HG03175 (cell line): ENCODE results near the gene ZNF277.
A peak's percentile ranks its signal among the peaks of the same experiment; 100 is the strongest.

Experiments used
- ATAC-seq: cut with Tn5 transposase; IDR thresholded peaks from one replicate; pipeline ENCODE4 v1.9.1; 2021; ENCODE audit warnings: mild to moderate bottlenecking, moderate library complexity; ENCODE audit not compliant: unreplicated experiment

Gene ZNF277

DNA sequence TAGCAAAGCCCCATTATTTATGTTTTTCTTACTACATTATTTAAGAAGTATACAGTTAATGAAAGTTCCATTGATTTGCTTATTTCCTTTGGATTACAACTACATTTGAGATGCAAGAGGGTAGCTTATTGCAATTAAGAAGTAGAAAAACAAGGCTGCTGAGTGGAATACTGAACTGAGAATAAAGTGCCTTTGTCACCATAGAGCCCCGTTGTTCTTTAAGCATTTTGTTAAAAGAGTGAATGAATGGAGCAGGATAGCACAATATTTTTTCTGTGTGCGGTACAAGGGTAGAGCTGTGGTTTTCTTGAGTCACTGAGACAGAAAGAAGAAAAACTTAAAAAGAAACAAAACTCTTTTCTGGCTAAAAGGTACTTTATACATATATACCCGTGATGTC is 45.6 kb downstream of the ZNF277 start:
- ATAC-seq: no peak

DNA sequence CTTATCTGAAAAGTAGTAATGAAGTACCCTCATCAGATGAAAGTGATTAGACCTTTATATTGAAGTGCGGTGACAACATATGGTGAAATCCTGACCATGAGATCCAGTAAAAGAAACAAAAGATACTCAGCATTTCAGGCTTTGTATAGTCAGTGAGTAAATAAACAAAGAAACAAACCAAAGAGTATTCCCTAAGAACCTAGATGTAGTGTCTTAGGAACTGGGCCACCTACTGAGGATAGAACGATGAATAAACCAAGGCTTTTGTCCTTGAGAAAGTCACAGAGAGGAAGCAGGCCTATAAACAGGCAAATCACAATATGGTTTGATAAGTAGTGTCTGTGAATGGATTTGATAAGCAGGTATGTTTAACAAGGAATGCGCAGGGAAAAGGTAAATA is 46.2 kb downstream of the ZNF277 start:
- ATAC-seq: no peak

DNA sequence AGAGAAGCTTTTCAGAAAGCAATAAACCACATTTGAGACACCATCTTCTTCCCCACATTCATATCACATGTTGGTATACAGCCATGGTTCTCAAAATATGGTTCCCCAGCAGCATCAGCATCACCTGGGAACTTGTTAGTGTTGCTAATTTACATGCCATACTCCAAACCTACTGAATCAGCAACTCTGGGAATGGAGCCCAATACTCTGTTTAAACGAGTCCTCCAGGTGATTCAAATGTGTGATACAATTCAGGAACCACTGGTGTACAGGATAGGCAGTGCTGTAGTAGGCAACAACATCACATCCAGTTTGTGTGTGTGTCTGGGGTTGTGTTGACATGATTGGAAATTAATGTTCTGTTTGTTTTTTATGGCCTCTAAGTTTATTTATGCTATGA is 47.7 kb downstream of the ZNF277 start:
- ATAC-seq: no peak

DNA sequence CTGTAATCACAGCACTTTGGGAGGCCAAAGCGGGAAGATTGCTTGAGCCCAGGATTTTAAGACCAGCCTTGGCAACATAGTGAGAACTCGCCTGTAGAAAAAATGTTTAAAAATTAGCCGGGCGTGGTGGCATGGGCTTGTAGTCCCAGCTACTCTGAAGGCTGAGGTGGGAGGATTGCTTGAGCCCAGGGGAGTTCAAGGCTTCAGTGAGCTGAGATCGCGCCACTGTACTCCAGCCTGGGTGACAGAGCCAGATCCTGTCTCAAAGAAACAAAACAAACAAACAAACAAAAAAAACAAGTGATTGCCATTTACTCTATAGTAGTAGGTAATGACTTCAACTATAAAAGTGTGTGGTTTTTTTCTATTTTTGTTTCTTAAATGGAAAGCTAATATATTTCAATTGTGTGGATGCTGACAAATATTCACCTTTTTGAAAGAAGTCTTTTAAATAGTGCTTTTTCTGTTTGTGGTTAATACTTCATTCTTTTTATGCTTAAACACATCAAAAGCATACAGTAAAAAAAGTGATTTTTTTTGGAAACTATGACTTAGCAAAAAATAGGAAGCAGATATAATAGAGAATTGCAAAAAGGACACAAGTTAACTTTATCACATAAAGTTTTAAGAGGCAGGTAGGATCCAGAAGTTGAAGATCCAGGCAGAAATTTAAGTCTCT is 48.4 kb downstream of the ZNF277 start:
- no peak for ATAC-seq

DNA sequence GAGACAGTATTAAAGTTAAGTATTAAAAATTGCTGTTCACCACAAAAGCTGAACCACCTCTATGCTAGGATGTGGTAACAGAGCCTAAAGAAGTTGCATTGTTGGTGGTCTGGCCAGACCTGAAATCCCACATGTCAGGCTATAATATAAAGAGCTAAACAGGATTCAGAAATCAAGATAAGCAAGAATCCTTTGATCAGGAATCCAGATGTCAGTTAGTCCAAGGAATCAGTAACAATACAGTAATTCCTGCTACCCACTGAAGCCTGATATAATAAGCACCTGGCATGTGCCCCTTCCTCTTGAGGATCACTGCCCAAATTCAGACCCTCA is 48.9 kb downstream of the ZNF277 start:
- ATAC-seq: peak; percentile 41

DNA sequence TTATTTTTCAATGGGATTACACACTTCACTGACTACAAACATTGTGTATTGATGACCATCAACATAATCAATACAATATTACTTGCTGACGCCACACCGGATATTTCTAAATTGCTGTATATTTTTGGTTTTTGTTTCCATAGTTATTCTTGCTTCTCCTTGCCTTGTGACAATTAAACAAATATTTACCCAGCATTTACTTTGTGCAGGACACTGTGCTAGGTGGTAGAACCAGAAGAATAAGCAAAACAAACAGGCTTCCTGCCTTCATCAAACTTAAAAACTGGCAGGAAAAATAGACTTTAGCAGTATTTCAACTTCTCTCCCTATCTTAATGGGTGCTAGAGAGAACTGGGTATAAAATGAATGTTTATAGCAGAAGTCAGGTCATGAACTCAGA is 50.6 kb downstream of the ZNF277 start:
- no peak for ATAC-seq

DNA sequence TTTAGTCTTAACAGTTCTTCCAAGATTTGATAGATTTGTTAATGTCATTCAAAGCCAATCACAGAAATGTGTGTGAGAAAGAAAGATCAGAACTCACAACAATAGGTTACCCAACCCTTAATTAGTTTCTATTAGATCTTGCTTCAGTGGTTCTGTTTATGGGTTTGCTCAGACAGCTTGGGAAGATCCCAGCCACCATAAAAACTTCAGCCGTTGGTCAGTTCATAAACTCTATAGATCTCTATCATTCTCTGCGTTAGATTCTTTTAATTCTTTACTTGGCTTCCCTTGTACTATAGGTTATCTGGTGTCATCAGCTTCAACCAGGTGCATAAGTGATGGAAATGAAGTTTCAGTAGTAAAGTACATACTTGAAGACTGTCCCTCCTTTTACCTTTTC is 54.4 kb downstream of the ZNF277 start:
- ATAC-seq: no peak

DNA sequence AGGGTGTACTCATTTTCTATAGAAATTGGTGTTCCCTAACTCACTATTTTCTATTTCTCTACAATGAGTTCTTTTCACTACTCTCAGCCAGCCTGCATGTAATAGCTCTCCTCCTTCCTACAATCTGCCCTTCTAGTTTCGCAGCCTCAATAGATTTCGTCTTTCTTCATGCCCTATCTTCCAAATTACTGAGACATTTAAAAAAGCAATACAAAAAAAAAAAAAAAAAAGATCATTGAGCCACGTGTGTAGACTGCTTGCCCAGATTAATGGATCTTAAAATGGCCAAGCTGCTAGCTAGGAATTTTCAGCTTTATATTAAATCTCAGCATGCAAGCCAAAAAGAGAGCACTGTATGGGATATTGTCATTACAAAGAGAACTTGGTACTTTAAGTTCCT is 55.5 kb downstream of the ZNF277 start:
- no peak for ATAC-seq

DNA sequence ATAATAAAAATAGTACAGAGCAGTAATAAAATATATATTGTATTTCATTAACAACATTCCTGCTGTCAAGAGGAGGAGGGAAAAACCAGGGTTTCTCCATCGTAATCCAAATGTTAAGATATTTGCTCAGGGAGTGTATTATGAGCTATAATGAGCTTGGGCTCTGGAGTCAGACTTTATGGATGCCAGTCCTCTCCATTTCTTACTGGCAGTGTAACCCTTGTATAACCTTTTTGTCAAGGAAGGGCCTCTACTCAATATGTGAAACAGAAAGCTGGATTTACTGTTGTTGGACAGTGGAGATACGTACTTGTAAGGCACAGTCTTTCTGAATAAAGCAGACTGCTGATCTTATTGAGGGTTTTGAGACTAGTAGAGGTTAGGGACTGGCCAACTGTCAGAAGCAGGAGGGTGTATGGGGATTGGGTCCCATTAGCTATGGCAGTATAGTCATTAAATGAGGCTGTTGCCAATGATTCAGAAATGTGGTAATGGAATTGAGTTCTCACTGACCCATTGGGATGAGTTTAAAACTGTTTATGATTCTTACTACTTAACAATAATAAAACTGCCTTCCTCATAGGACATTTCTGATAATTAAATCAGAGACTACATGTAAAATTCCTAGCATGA is 56.5 kb downstream of the ZNF277 start:
- no peak for ATAC-seq

DNA sequence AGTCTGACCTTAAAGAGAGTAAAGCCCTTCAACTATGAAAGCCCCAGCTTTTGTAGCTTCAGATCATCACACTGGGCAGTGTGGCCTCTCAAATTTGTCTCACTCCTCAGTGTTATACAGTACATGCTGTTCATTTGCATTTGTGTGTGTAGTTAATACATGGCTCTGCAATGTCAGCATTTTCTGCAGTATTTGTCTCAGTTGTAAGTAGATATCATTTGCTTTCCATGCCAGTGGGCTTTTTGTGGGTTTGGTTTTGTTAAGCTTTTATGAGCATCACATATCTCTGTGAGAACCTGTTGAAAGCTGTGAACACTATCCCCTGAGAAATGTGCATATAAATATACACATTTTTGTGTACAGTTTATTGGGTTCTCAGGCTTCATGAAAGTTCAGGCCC is 57.0 kb downstream of the ZNF277 start:
- no peak for ATAC-seq

DNA sequence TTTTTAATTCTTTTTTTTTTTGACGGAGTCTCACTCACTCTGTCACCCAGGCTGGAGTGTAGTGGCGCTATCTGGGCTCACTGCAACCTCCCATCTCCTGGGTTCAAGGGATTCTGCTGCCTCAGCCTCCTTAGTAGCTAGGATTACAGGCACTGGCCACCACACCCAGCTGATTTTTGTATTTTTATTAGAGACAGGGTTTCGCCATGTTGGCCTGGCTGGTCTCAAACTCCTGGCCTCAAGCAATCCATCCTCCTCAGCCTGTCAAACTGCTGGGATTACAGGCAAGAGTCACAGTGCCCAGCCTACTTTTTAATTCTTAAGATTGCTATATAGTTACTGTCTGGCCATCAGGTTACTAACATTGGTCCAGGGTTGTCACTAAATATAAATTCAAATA is 59.6 kb downstream of the ZNF277 start:
- ATAC-seq: no peak

DNA sequence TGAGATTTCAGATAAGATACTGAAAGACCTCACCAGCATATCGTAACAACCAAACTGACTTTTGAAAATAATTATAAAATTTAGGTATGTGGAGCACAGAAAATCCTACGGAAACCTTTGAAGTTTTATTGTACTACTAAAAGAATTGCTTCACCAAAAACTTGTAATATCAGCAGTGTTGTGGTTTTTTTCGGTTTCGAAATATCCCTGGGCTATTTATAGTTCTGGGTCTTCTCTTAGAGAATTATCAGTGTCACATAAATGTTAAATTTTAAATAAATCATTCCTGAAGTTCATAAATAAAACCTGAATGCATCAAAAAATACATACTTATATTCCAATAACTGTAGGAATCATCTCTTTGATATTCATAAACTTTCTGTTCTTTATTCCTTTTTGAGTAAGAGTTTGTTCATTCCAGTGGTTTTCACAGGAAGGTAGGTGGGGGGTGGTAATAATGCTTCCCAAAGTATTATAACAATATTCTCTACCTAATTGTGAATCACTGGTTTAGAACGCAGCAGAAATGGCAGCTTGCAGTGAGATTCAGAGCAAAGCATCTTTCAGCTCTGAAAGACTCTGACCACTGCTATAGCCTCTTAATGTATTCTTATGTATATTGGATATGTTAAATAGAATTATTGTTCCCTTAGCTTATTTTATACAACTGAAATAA is 60.2 kb downstream of the ZNF277 start:
- no peak for ATAC-seq

DNA sequence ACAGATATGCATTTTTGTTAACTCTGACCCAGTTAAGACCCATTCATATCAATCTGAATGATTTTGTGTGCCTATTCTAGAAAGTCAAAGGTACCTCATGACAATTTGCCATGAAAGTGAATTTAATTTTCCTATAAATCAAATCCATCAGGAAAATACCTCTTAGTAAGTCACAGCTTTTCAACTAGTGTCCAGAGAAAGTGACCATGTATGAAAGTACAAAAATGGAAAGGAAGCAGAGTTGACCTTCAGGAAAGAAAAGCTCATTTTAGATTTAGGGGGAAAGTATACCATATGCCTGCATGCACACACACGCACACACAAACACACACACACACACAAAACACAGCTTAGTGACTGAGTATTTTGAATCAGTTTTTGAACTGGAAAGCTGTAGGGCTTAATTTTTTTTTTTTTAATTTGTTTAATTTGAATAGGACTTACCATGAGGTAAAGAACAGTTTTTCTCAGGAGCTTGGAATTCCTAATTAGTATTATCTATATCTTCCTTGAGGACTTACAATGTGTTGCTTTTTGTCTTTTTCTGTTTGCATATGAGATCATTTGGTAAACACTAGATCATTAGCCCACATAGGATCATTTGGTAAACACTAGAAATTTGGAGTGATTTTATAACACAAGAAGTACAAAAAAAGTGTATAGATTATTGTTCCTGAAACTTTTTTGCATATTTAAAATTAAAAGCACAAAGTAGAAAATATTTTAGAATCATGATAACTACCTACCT is 61.6 kb downstream of the ZNF277 start:
- ATAC-seq: no peak

DNA sequence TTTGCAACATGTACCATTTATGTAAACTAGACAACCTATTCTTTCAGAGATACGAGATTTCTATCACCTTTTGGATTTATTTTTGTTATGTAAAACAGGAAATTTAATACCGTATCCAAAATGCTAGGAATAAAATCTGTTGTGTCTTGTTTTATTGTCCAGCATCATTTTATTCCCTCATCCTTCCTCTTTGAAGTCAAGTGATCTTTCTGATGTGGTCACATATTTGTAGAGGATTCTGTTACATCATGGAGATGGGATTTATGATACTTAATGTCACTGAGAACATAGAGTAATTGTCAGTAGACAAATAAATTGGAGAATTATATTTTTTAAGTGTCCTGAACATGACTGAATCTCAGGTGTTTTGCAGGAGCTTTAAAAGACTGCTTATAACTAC is 64.7 kb downstream of the ZNF277 start:
- no peak for ATAC-seq

DNA sequence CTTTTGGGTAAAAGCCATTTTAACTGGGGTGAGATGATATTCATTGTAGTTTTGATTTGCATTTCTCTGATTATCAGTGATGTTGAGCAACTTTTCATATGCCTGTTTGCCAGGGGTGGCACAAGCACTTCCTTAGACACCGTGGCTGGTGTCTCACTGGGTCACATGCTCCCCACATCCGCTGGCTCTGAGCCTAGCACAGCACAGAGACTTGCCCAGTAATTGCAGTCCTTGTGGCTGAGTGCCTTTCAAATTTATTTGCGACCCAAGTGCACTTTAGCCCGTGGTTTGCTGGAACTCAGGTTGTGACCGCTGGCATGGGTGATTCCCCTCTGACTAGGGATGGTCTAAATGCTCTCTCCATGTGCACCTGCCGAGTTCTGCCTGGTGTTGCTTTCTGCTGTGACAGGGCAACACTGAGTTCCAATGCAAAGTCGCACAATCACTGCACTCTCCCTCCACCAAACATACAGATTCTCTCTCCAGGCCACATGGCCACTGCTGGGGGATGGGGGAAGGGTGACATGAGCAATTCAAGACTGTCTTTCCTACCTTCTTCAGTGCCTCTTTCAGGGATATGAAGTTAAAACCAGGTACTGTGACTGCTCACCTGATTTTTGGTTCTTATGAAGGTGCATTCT is 66.5 kb downstream of the ZNF277 start:
- no peak for ATAC-seq

DNA sequence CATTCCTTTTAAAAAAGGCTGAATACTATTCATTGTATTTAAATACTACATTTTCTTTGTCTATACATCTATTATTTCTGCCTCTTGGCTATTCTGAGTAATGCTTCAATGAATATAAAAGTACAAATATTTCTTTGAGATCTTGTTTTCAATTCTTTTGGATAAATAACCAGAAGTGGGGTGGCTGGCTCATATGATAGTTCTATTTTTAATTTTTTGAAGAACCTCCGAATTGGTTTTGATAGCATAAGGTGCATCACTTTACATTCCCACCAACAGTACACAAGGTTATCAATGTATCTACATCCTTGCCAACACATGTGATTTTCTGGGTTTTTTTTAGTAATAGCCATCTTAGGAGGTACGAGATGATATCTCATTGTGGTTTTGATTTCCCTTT is 72.5 kb downstream of the ZNF277 start:
- ATAC-seq: no peak

DNA sequence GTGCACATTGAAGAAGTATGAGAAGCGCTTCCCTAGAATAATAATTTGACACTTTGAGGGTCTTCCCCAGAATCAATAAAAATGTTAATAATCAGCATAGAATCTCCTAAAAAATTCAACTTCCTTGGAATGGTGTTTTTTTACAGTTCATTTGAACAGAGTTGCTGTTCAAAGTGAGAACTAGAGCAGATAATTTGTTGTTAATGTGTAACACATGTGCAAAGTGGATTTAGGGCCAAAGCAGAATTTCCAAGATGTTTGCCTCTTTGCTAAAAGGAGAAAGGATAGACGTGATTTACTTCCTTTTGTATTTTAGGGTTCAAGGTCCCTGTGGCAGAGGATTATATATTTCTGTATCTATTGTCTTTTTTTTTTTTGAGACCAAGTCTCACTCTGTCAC is 73.8 kb downstream of the ZNF277 start:
- no peak for ATAC-seq

DNA sequence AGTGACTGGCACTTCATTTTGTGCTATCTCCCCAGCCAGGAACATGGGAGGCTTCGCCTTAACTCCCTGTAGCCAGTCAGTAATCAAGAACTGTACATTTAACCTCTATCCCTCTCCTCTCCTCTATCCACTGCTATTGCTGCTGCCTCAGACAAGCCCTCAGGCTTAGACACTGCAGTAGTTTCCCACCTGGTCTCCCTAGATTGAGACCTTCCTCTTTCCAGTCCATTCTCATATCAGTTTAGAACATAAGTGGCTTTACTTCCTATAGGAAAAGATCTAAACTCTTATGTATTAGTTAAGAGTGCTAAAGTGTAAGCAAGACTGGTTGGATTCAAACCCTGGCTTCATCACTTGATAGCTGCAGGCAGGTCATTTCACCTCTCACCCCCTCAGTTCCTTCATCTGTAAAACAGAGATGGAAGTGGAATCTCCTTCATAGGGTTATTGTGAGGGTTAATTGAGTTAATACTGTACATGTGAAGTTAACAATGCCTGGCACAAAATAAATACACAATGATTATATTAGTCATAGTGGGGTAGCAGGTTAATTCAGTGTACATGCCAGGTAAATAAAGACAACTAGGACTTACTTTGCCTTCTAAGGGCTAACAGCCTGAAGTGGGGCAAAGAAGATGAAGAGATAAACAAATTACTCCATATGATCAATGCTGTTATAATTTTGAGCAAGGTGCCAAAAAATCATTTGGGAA is 76.1 kb downstream of the ZNF277 start:
- no peak for ATAC-seq

DNA sequence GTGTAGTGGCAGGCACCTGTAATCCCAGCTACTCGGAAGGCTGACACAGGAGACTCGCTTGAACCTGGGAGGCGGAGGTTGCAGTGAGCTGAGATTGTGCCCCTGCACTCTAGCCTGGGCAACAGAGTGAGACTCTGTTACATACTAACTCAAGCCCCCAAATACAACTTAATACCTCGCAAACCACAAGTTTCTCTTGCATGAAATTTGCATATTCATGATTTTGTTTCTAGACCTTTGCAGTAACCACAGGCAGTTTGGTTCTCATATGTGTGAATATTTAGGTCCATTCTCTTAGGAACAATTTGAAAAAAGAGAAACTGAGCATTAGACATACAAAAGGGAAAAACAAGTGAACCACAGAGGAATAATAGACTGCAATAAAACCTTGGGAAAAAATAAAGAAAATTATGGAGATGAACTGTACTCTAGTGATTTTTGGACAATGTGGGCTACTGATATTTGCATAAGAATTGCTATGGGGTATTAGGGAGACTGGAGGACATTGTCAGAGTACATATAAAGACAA is 77.0 kb downstream of the ZNF277 start:
- peak; percentile 77 for ATAC-seq

DNA sequence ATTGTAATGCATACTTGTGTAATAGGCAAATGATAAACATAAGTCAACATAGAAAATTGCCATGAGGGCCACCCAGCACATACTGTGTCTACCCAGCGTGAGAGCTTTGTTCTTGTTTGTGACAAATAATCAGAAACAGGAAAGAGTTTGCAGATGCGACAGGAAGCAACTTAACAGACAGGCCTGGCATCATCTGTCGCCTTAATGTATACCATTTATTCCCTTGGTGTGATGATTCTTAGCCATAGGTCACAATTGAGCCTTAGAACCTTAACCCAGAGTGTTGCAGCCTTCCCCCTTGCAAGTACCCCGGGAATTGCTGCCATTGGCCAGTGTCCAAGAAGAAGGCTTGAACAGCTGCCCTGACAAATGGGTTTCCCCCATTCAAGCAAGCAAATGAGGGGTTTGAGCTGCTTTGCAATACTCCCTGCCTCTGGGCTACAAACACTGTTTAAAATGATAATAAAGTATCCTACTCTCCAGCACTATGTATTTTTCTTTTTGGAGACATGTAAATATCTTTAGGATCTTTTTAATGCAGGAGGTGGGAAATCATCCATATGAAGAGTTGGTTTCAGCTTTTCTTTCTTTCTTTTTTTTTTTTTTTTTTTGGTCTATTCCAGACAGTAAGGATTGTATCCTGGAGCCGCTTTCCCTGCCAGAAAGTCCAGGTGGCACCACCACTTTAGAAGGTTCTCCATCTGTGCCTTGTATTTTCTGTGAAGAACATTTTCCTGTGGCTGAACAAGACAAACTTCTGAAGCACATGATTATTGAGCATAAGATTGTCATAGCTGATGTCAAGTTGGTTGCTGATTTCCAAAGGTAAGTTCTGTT is 80.0 kb downstream of the ZNF277 start:
- peak; percentile 61 for ATAC-seq
